Measurements from ENCODE around the gene NFIX.

Gene NFIX

DNA sequence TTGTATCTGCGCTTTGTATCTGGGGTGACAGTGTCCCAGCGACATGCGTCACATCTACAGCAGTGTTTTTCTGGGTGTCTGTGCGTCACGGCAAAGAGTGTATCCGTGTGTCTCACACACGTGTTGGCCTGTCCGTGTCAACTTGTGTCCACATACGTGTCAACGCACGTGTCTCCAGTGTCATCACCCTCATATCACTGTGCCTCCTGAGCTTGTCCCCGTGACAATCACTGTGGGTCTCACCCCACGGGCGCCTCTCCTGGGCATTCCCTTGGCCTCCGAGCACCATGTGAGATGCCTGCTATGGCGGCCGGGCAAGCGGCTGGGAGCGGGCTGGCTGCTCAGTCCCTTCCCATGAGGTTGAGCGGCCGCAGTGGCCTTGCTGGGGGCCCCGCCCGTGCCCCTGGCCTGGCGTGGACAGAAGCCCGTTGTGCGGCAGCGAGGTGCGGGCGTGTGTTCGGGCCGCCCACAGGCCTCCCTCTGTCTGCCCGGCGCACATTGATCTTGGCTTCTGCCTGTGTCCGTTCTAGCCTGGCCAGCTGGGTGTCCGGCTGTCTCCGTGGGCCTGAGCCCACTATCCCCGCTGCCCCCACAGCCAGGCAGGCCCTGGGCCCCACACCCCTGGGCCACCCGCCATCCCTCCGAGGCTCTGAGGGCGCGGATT lies 6.4 kb downstream of the NFIX start:
- no peak for DNase-seq (ENCODE audit: low spot score in 2 of 2)
- in situ Hi-C loops (cut with MboI; ENCODE audit: low sequenced_read_pairs): no loop called here
- Histone ChIP-seq H3K9me3 (no peaks in the 10 kb centered on the region), H3K27me3 (ENCODE audit: low read depth) (no peaks in the 10 kb centered on the region), H3K4me1 (peaks cover 3% of the 10 kb centered on the region; the same call in 1 of the 2 replicates), H3K36me3 (replicated peaks) (peaks cover 3% of the 10 kb centered on the region; the same call in 1 of the 2 replicates), H3K4me3 (no peak overlapping the region)

DNA sequence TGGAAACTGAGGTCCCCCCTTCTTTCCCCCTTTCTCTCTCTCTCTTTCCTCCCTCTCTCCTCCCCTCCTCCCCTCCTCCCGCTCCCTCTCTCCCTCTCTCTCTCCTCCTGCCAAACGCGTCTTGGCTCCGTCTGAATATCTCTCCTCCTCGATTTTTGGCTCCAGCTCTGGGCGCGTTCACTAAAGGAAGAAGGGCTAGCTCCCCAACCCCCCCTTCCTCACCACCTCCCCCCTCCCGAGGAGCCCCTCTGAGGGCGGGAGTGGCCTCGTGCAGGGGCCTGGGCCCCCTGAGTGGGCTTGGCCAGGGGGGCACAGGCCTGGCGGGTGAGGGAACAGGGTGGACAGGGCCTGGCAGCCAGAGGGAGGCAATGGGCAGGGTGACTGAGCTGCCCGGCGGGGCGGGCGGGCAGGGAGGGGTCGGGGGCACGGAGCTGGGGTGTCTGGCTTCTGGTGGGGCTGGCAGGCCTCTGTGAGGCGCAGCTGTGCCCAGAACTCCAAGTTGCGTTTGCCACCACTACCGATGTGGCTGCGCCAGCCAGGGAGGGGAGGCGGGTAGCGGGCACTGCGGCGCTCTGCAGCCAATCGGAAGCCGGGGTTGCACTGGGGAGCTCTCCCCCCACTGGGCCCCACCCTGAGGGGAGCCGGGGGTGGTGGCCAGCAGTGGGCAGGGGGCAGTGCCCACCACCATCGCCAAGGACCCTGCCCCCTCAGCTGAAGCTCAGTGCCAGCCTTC lies 7.1 kb downstream of the NFIX start:
- H3K4me1 ChIP-seq: no peaks in the 10 kb centered on the region
- no peak overlapping the region for H3K4me3 ChIP-seq
- in situ Hi-C loops (cut with MboI; ENCODE audit: low sequenced_read_pairs): no loop called here
- H3K9me3 ChIP-seq: no peaks in the 10 kb centered on the region
- DNase-seq (ENCODE audit: low spot score in 2 of 2): no peak
- H3K27me3 ChIP-seq (ENCODE audit: low read depth): no peaks in the 10 kb centered on the region
- peaks cover 3% of the 10 kb centered on the region; the same call in 1 of the 2 replicates for H3K36me3 ChIP-seq (replicated peaks)

DNA sequence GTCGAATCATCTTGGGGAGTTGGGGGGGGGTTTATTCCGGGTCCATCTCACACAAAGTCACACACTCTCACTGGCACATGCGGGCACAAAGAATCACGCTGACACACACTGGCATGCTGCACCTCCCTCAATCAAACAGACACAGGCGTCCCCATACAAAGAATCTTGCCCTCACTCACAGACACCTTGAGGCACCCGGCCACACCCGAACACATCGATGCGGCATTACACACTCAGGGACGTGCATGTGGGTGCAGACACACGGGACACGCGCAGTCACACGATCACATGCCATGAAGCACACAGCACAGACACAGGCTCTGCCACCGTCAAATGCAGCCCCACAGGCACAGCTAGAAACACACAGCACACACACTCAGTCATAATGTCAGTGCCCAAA lies 7.8 kb downstream of the NFIX start:
- Histone ChIP-seq H3K27me3 (ENCODE audit: low read depth) (no peaks in the 10 kb centered on the region), H3K4me3 (no peak overlapping the region)
- DNase-seq (ENCODE audit: low spot score in 2 of 2): no peak

DNA sequence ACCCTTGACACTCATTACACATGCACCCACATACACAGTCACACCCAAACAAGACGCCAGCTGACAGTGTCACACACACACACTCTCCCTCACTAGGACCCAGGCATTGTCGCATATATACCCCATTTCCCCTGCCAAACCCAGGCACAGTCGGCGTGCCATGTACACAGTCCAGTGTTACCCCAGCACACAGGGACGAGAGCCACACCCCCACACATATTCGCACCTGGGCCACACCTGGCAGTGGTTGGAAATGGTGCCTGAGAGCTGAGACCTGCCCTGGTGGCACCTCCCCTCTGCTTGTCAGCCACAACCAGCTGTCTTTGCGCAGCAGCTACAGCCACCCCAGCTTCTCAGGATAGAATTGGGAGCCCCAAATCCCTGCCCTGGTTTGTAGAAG lies 9.0 kb downstream of the NFIX start:
- Histone ChIP-seq H3K4me1 (no peaks in the 10 kb centered on the region), H3K36me3 (replicated peaks) (no peaks in the 10 kb centered on the region), H3K9me3 (no peaks in the 10 kb centered on the region), H3K4me3 (no peak overlapping the region), H3K27me3 (ENCODE audit: low read depth) (no peaks in the 10 kb centered on the region)
- DNase-seq (ENCODE audit: low spot score in 2 of 2): no peak
- in situ Hi-C loops (cut with MboI; ENCODE audit: low sequenced_read_pairs): no loop called here

More for the DNA sequence above, 7.8 kb downstream of the NFIX start:
- Histone ChIP-seq H3K36me3 (replicated peaks) (peaks cover 3% of the 10 kb centered on the region; the same call in 1 of the 2 replicates), H3K9me3 (no peaks in the 10 kb centered on the region), H3K4me1 (no peaks in the 10 kb centered on the region)
- in situ Hi-C loops (cut with MboI; ENCODE audit: low sequenced_read_pairs): no loop called here

DNA sequence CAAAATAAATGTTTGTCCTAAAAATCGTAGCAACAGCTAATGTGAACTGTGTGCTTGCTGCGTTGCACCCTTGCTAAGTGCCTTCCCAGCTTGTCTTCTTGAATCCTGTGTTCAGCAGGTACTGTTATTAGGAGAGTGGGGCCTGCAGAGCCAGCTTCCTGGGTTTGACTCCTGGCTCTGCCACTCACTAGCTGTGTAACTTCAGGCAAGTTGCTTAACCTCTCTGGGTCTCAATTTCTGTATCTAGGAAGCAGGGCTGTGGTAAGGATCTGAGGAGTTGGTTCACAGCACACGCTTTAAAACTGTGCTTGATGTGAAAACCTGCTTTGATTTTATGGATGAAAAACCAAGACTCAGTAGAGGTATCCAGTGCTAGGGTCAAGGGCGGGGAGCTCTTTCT lies 10.0 kb downstream of the NFIX start:
- no peaks in the 10 kb centered on the region for H3K4me1 ChIP-seq
- in situ Hi-C loops (cut with MboI; ENCODE audit: low sequenced_read_pairs): no loop called here

DNA sequence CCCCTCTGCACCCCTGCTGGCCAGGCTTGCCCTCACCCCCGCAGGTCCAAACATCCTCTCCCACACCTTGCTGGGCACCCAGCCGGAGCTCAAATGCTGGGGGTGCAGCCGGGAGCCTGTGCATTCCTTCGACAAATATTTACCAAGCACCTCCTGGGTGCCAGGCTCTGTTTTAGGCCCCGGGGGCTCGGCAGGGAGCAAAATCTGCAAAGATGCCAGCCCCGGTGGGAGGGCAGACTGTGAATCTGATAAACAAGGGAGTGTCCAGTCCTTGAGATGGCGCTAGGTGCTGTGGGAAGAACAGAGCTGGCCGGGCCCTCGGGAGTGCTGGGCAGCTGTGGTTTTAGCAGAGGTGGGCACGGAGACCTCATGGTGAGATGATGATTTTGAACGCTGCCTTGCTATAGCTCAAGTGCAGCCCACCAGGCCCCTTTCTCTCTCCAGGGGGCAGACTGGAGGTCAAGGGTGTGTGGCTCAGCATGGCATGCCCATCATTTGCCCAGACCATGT lies 10.6 kb downstream of the NFIX start:
- no peaks in the 10 kb centered on the region for H3K27me3 ChIP-seq (ENCODE audit: low read depth)
- no peaks in the 10 kb centered on the region for H3K9me3 ChIP-seq
- in situ Hi-C loops (cut with MboI; ENCODE audit: low sequenced_read_pairs): no loop called here
- no peak overlapping the region for H3K4me3 ChIP-seq
- H3K4me1 ChIP-seq: no peaks in the 10 kb centered on the region
- no peaks in the 10 kb centered on the region for H3K36me3 ChIP-seq (replicated peaks)
- no peak for DNase-seq (ENCODE audit: low spot score in 2 of 2)

More for the DNA sequence above, 10.0 kb downstream of the NFIX start:
- H3K27me3 ChIP-seq (ENCODE audit: low read depth): no peaks in the 10 kb centered on the region
- H3K4me3 ChIP-seq: no peak overlapping the region
- no peaks in the 10 kb centered on the region for H3K9me3 ChIP-seq
- no peaks in the 10 kb centered on the region for H3K36me3 ChIP-seq (replicated peaks)
- DNase-seq (ENCODE audit: low spot score in 2 of 2): no peak

DNA sequence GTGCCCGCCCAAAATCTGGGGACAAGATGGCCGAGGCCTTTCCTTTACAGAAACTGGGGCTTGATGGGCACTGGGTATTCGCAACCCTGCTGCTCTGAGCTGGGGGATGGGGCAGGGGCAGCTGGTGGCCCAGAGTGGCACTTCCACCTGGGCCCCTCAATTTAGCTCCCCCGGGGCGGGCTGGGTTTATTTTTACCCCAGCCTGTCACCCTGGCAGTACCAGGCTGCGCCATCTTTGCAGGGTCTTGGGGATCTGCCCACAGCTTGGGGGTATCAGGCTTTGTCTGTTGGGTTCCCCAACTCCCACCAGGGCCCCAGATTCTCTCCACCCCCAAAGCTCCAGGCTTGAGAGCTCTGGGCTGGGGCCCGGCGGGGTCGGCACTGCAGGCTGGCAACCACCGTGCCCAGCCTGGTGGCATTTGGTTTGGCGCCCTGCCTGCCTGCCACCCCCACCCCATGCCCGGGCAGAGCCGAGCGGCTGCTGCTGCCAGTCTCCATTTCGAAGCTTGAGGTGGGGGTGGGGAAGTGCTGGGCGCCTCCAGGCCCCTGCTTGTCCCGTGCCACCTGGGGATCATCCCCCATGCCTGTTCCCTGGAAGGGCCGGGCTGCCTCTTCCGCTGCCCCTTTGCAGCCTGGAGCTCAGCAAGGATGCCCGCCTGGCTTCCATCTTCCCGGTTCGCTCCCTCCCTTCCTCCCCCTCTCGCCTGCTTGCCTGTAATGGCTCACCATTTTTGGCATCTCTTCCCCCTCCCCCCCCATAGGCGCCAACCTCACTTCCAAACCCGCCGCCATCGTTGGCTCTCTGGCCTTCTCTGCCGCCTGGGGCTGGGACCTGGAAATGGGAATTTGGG lies 11.4 kb downstream of the NFIX start:
- in situ Hi-C loops (cut with MboI; ENCODE audit: low sequenced_read_pairs): no loop called here
- DNase-seq (ENCODE audit: low spot score in 2 of 2): no peak
- no peaks in the 10 kb centered on the region for H3K36me3 ChIP-seq (replicated peaks)
- H3K27me3 ChIP-seq (ENCODE audit: low read depth): no peaks in the 10 kb centered on the region
- H3K4me3 ChIP-seq: no peak overlapping the region
- H3K9me3 ChIP-seq: no peaks in the 10 kb centered on the region
- no peaks in the 10 kb centered on the region for H3K4me1 ChIP-seq

DNA sequence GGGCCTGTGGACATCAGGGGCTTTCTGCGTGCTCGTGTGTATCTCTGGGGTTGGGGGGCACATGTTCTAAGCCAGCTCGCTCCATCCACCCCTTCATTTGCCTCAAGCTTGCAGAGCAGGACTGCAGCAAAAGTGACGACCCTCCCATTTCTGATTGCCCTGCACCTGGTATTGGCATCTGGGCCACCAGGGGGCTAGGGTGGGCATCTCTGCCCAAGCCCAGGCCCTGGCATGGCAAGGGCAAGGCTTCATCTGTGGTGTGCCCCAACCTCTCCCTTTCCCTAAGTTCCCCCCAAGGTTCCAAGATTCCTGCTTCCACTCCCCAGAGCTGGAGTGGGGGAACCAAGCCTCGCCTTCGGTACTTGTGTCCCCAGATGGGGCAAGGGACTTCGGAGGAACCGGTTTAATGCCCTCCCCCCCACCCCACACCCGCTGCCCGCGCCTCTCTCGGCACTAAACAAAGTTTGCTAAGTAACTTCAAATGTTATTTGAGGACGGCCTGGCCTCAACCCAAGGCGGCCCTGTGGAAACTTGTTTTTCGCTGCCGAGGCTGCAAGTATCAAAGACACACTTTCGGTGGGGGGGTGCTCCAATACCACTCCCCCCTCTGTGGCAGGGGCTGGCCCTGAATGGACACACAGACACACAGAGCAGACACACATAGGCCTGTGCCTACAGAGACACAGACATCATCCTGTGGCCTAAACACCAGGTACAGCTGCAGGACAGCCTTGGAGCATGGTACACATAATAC lies 12.2 kb downstream of the NFIX start:
- no peaks in the 10 kb centered on the region for H3K4me1 ChIP-seq
- in situ Hi-C loops (cut with MboI; ENCODE audit: low sequenced_read_pairs): no loop called here

DNA sequence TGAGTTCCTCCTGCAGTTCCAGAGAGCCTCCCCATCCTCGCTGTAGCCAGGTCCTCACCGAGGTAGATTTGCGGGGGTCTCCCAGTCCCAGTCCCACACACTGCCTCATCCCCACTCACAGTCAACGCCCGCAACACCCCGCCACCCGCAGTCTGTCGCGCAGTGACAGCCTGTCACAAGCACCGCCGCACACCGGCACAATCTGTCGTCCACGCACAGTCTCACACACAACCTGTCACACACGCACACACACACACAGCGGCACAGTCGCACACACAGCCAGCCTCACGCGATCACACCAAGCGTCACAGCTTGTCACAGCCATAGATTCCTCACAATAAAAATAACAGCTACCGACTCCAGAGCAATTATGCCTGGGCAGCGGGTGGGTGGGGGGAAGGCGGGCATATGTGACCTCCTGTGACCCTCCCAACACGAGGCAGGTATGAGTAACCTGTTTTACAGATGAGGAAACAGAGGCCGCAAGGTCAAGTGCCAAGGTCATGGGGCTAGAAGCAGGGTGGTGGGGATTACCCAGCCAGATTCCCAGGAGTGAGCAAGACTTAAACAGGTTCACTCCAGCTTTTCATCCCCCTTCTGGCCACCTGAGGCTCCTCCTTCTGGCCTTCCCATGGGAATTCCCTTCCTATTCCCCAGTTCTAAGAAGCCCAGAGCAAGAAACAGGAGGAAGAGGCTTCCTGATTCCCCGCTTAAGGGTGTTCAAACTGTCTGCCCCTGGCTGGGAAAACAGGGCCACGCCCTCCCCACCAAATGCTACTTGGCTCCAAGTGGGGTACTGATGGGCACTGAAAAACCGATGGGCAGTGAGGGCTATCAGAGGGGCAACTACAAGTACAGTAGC lies 13.9 kb downstream of the NFIX start:
- no peaks in the 10 kb centered on the region for H3K9me3 ChIP-seq
- DNase-seq (ENCODE audit: low spot score in 2 of 2): no peak
- H3K4me1 ChIP-seq: no peaks in the 10 kb centered on the region
- no peak overlapping the region for H3K4me3 ChIP-seq
- no peaks in the 10 kb centered on the region for H3K27me3 ChIP-seq (ENCODE audit: low read depth)
- in situ Hi-C loops (cut with MboI; ENCODE audit: low sequenced_read_pairs): no loop called here
- H3K36me3 ChIP-seq (replicated peaks): no peaks in the 10 kb centered on the region

More for the DNA sequence above, 12.2 kb downstream of the NFIX start:
- H3K36me3 ChIP-seq (replicated peaks): no peaks in the 10 kb centered on the region
- DNase-seq (ENCODE audit: low spot score in 2 of 2): no peak
- no peak overlapping the region for H3K4me3 ChIP-seq
- H3K27me3 ChIP-seq (ENCODE audit: low read depth): no peaks in the 10 kb centered on the region
- no peaks in the 10 kb centered on the region for H3K9me3 ChIP-seq

DNA sequence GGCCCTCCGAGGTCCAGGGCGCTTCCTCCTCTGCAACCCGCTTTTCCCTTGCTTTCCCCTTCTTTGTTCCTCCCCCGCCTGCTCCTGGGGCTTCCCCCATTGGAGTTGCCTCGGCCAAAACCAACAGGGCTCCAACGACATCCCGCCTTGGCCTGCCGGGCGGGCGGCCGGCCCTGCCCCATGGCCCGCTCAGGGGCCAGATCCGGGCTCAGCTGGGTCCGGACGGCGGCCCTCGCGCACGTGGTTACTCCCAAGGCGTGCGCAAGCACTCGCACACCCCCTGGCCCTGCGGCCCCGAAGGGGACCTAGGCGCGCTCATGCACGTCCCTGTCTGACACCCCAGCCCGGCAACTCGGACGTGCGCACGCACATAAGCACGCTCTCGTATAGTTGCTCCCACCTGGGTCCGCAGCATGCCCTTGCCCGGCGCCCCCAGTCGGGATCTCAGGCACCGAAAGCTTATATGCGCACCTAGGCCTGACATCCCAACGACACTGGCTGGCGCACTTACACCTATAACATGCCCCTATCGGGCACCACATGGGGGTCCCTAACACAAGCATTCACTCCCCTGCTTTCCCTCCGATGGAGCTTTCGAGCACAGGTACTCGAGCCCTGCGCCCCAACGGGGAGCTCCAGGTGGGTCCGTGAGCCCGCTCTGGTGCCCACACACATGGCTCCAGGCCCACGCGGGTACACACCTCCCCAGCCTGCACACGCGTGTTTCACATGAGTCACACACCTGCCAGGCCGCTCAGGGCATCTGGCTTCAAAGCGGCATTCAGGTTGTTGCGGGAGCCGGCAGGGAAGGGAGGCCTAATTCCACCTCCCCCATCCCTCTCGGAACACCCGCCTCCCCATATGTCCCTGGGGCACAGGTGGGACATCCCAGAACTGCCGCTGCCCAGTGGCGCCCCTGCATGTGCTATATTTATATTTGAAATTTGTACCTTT lies 15.0 kb downstream of the NFIX start:
- Histone ChIP-seq H3K36me3 (replicated peaks) (no peaks in the 10 kb centered on the region), H3K27me3 (ENCODE audit: low read depth) (no peaks in the 10 kb centered on the region), H3K4me3 (no peak overlapping the region), H3K4me1 (no peaks in the 10 kb centered on the region), H3K9me3 (no peaks in the 10 kb centered on the region)
- no peak for DNase-seq (ENCODE audit: low spot score in 2 of 2)
- in situ Hi-C loops (cut with MboI; ENCODE audit: low sequenced_read_pairs): no loop called here

DNA sequence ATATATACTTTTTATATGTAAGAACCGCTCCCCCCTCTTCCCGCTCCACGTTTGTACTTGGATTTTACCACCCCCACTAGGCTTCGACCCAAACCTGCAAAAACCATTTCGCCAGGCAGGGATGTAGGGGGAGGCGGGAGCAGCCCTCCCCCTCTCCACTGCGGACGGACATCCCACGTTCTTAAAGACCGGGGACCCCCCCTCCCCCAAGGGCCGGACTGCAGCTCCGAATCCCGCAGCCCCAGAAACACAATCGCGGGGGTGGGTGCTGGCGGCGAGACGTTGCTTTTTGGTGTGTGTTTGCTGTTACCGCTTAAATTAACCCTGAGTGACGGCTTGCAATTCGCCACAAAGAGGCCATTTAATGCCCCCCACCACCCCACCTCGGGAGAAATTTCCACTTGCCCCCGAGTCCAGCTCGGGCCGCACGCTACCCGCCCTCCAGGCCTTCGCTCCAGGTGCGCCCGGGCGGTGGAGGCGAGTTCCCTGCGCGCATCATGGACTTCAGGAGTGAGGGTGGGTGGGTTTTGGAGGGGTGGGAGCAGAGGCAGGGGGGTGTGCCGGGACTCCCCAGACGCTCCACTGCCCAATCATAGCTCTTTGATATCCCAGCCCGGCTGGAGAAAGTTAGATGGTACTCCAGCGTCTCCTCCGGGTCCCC lies 15.8 kb downstream of the NFIX start:
- Histone ChIP-seq H3K4me1 (no peaks in the 10 kb centered on the region), H3K36me3 (replicated peaks) (no peaks in the 10 kb centered on the region), H3K27me3 (ENCODE audit: low read depth) (no peaks in the 10 kb centered on the region), H3K9me3 (no peaks in the 10 kb centered on the region), H3K4me3 (no peak overlapping the region)
- in situ Hi-C loops (cut with MboI; ENCODE audit: low sequenced_read_pairs): no loop called here
- no peak for DNase-seq (ENCODE audit: low spot score in 2 of 2)

All from HAP-1 (cell line).